Muscle of leg (tissue), 11 donors: ENCODE measurements around the gene DDX54. TPM values are rescaled to one million over a fixed set of nuclear protein-coding genes. Genes with fewer than 3 reads are reported as not detected.
"Not testable (repeated sequence)": the region's sequence is repeated elsewhere in the genome, so short reads cannot be mapped to it uniquely, and the experiment has no call there.

Experiments
- DNase-seq: peaks from one replicate; pipeline ENCODE4 v3.0.0; 2013
- H3K27ac ChIP-seq: one replicate; pipeline ENCODE4 v1.5.1; 2013; ENCODE audit warnings: mild to moderate bottlenecking, low read length, control low read depth
- H3K27me3 ChIP-seq: one replicate; pipeline ENCODE4 v1.6.1; 2013; ENCODE audit warnings: low read length; ENCODE audit not compliant: control insufficient read depth, insufficient read depth
- H3K36me3 ChIP-seq: one replicate; pipeline ENCODE4 v1.6.1; 2013; ENCODE audit warnings: low read length; ENCODE audit not compliant: control insufficient read depth, insufficient read depth
- H3K4me1 ChIP-seq: one replicate; pipeline ENCODE4 v1.6.1; 2013; ENCODE audit warnings: low read length; ENCODE audit not compliant: control insufficient read depth, insufficient read depth
- H3K4me3 ChIP-seq: one replicate; pipeline ENCODE4 v1.5.1; 2013; ENCODE audit warnings: low read length, control low read depth
- H3K9me3 ChIP-seq: replicated peaks from 2 replicates; pipeline ENCODE4 v1.6.1; 2013; ENCODE audit warnings: low read depth, low read length; ENCODE audit not compliant: control insufficient read depth
- WGBS: methylation state at CpG from one replicate; pipeline ENCODE4 v1.1.5; 2013; ENCODE audit warnings: missing lambda C conversion rate; ENCODE audit not compliant: insufficient coverage; 5-methylcytosine and 5-hydroxymethylcytosine counted together
- polyA plus RNA-seq, 8 donors: library from polyadenylated mRNA; unstranded; fragments of 120-200 nt; gene quantifications; one replicate each; pipeline versions ENCODE4 v1.2.1 to v1.2.3, GENCODE V29; 2013; ENCODE audit warnings: inconsistent platforms in 1 of 8, low replicate concordance in 1 of 8; ENCODE audit not compliant: insufficient read length in 8 of 8, insufficient read depth in 1 of 8
- total RNA-seq: library from RNA; stranded (reverse); fragments of 120-200 nt; gene quantifications from one replicate; pipeline ENCODE4 v1.2.4, GENCODE V29; 2013

The DDX54 gene
- total and polyA plus RNA-seq, 9 donors = 20.7 to 80.8 (median 72.7) TPM

DNA sequence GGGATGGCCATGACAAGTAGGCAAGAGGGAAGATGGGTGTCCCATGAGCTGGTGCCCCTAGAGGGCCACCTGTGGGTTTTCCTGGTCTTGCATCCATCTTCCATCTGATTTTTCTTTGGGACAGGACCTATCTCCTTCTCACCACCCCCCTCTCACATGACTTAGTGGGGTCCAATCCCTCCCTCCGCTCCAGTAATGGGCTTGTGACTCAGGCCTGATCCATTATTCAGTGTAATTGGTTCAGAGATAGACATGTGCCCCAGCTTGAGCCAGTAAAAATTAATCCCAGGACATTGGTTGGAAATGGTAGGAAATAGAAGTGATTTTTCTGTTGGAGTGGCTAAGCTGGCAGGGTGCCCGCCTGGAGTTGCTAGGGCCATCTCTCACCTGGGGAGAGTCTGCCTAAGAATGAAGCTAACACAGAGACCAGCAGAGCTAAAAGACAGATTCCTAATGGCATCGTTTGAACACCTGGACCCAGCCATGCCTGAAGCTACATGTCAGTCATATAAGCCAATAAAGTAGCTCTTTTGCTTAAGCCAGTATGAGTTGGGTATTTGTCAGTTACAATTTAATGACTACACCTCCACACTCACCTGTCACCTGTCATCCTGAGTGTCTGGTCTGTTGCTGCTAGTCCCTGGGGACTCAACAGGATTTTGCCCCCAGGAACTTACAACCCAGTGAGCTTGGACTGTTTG is 64.5 kb downstream of the DDX54 start:
- Histone ChIP-seq H3K27me3 (peaks cover 15% of the 10 kb centered on the region), H3K9me3 (peaks cover 3% of the 10 kb centered on the region), H3K27ac (no peak overlapping the region), H3K4me1 (no peaks in the 10 kb centered on the region), H3K4me3 (no peak overlapping the region), H3K36me3 (no peaks in the 10 kb centered on the region)
- DNase-seq = no peak
- WGBS = 86% methylated on average over 1 of the region's 3 CpGs

DNA sequence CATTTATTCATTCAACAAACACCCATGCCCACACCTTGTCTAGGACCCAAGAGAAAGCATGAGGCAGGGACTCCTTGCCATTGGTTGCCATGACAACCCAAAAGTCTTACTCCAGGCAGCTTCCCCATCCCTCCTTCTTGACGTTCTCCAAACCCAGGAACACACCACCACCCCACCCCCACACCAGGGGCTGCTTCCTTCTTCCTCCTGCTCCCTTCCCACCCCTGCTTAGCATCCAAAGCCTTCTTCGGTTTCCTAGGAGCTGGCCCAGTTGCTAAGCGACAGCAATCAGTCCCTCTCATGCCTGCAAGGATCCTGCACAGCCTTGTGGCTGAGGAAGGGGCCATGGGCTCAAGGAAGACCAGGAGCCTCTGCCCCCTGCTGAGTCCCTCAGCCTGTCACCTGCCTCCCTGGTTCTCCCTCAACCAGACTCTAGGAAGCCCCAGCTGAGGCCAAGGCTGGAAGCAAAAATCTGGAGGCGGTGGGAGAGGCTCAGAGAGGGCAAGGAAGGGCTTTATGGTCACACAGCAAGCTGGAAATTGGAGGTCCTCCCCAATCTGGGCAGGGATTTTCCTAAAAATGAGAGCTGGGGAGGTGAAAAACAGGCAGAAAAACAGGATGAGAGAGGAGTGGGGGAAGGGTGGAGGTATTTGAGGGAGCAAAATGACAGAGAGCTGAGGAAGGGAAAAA is 65.2 kb downstream of the DDX54 start:
- no peak for DNase-seq
- no peaks in the 10 kb centered on the region for H3K36me3 ChIP-seq
- H3K9me3 ChIP-seq = peaks cover 3% of the 10 kb centered on the region
- WGBS = 37% methylated on average over 4 of the region's 4 CpGs
- H3K4me3 ChIP-seq = no peak overlapping the region
- H3K27ac ChIP-seq = no peak overlapping the region
- H3K4me1 ChIP-seq = no peaks in the 10 kb centered on the region
- H3K27me3 ChIP-seq = peaks cover 15% of the 10 kb centered on the region

GRCh38 chr12:113118142-113118541 is 67.1 kb downstream of the DDX54 start:
- no CpG with 5 or more reads among the region's 1 CpG for WGBS
- Histone ChIP-seq H3K4me1 (no peaks in the 10 kb centered on the region), H3K27ac (no peak overlapping the region), H3K27me3 (peaks cover 19% of the 10 kb centered on the region), H3K4me3 (no peak overlapping the region), H3K9me3 (no peaks in the 10 kb centered on the region), H3K36me3 (no peaks in the 10 kb centered on the region)
- no peak for DNase-seq

DNA sequence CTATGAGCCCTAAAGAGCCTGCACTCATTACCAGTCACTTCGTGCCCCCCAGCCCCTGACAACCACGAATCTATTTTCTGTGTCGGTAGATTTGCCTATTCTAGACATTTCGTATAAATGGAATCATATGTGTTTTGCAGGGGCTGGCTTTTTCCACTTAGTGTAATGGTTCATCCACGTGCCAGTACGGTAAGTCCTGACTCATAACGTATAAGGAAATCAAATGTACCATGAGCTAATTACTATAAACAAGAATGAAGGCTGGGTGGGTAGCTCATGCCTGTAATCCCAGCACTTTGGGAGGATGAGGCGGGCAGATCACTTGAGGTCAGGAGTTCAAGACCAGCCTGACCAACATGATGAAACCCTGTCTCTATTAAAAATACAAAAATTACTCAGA is 67.6 kb downstream of the DDX54 start:
- H3K36me3 ChIP-seq, DNase-seq, H3K9me3 ChIP-seq, H3K4me1 ChIP-seq, H3K27ac ChIP-seq, H3K4me3 ChIP-seq: not testable (repeated sequence)
- WGBS = no CpG with 5 or more reads among the region's 8 CpGs
- H3K27me3 ChIP-seq = peaks cover 19% of the 10 kb centered on the region

DNA sequence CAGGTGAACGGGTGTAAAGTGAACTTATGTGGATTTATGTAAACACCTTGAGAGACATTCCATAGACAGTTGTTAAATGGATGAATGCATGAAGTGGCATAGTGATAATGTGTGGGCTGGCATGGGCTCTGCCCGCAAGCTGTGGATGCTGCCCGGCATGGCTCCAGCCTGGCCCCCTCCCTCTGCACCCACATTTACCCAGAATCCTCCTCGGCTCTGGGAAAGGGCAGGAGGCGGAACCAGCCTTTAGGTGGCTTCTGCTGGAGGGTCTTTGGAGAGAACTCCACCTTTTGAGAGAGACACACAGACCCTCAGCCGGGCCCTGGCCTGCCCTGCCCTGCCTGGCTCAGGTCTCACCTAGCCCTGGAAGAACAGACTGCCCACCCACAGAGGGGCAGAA is 68.4 kb downstream of the DDX54 start:
- DNase-seq = no peak
- Histone ChIP-seq H3K9me3 (no peaks in the 10 kb centered on the region), H3K4me3 (no peak overlapping the region), H3K36me3 (no peaks in the 10 kb centered on the region), H3K27me3 (peaks cover 21% of the 10 kb centered on the region), H3K4me1 (no peaks in the 10 kb centered on the region), H3K27ac (no peak overlapping the region)
- WGBS = 49% methylated on average over 2 of the region's 6 CpGs

DNA sequence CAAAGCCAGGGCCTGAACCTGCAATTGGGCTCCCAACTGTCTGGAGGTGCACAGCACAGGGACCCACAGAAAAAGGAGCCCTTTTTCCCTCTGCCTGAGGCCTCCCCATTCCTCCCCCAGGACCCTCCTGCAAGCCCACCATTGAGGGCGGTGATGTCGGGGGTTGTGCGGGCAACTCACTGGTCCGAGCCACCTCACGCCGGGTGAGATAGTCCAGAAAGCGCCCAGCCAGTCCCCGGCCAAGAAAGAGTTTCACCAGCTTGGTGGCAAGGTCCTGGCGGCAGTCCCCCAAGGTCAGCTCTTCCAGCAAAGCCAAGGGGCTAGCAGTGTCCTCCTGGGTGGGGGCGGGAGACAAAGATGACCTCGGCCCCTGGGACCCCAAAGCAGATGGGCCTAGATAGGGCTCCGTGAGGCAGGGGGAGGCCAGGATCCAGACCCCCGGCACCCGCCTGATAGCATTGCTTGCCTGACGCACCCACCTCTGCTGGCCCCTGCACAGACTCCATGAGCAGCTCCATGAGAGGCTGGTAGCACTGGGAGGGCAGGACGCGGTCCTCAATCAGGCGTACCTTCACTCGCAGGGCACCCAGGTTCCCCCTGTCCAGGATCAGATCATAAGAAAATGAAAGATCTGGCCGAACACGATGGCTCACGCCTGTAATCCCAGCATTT is 69.7 kb downstream of the DDX54 start:
- peaks cover 18% of the 10 kb centered on the region for H3K27me3 ChIP-seq
- H3K27ac ChIP-seq = no peak overlapping the region
- H3K4me1 ChIP-seq = no peaks in the 10 kb centered on the region
- DNase-seq = no peak
- H3K9me3 ChIP-seq = no peaks in the 10 kb centered on the region
- H3K36me3 ChIP-seq = no peaks in the 10 kb centered on the region
- H3K4me3 ChIP-seq = no peak overlapping the region
- 81% methylated on average over 20 of the region's 22 CpGs for WGBS

DNA sequence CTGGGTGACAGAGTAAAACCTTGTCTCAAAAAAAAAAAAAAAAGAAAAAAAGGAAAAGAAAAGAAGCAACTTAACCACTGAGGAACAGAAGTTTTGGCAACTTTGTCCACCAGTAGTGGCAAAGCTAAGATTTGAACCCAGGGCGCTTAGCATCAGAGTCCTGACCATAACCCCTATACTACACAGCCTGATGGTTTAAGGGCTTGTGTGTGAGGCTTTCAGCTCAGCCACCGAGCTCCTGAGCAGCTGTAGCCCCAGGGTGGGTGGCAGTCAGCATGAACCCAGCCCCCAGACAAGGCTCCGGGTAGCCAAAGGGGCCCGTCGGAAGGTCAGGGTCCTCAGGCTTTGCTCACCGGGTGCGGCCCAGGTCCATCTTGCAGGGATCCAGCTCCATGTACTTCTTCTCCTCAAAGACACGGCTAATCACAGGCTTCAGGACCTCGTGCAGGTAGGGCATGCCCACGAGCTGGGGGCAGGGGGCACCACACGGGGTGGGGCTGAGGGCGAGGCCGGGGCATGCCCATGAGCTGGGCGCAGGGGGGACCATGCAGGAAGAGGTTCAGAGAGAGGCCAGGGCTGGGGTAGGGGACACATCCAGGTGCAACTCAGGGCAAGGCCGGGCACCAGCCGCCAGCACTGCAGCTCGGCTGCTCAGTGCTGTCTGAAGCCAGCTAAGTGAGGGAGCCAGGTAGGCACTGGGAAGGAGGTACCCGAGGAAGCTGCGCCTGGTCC is 70.7 kb downstream of the DDX54 start:
- H3K27ac ChIP-seq = no peak overlapping the region
- no peak for DNase-seq
- H3K9me3 ChIP-seq = no peaks in the 10 kb centered on the region
- no peaks in the 10 kb centered on the region for H3K36me3 ChIP-seq
- 83% methylated on average over 13 of the region's 19 CpGs for WGBS
- H3K4me3 ChIP-seq = no peak overlapping the region
- H3K4me1 ChIP-seq = no peaks in the 10 kb centered on the region
- peaks cover 12% of the 10 kb centered on the region for H3K27me3 ChIP-seq

GRCh38 chr12:113113397-113113796 is 71.9 kb downstream of the DDX54 start:
- H3K27me3 ChIP-seq = peaks cover 11% of the 10 kb centered on the region
- no peaks in the 10 kb centered on the region for H3K36me3 ChIP-seq
- H3K4me1 ChIP-seq = no peaks in the 10 kb centered on the region
- H3K27ac ChIP-seq = no peak overlapping the region
- WGBS = no CpG with 5 or more reads among the region's 2 CpGs
- H3K9me3 ChIP-seq = no peaks in the 10 kb centered on the region
- no peak for DNase-seq
- H3K4me3 ChIP-seq = no peak overlapping the region

DNA sequence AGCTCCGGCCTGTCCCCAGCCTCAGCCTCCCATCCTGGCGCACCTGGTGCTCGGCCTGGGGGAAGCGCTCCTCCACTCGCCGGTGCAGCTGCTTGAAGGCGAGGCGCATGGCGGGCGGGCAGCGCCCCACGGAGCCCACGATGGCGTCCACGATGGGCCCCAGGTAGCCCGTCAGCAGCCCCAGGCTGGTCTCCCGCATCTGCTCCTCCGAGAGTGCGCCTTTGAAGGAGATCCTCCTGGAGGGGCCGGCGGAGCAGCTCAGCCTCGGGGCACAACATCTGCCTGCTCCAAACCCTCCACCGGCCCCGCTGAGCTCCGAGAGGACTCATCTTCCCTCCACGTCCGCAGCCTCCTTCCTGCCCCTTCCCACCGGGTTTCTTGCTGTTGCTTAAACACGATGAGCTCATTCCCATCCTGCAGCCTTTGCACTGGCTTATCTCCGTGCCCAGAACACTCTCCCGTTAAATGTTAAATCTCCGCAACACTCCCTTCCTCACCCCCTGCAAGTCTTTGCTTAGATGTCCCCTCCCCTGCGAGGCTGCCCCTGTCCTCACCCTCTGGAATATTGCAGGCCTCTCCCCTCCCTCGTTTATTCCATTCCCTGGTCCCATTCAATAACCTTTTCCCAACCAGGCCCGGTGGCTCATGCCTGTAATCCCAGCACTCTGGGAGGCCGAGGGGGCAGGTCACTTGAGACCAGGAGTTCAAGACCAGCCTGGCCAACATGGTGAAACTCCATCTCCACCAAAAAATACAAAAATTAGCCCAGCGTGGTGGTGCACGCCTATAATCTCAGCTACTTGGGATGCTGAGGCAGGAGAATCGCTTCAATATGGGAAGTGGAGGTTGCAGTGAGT is 73.0 kb downstream of the DDX54 start:
- H3K36me3 ChIP-seq = no peaks in the 10 kb centered on the region
- H3K27ac ChIP-seq = no peak overlapping the region
- WGBS = 44% methylated on average over 36 of the region's 39 CpGs
- DNase-seq = no peak
- H3K27me3 ChIP-seq = peaks cover 11% of the 10 kb centered on the region
- H3K4me1 ChIP-seq = no peaks in the 10 kb centered on the region
- H3K9me3 ChIP-seq = no peaks in the 10 kb centered on the region
- no peak overlapping the region for H3K4me3 ChIP-seq
